SK-N-MC (cell line): Measurements from ENCODE around the gene ABTB2.

Source experiments
- EZH2 ChIP-seq: fragments of 200-600 bp; sonication (generic); IDR thresholded peaks from one replicate; pipeline ENCODE4 v1.6.1; 2017; ENCODE audit warnings: antibody characterized with exemption
- FOXP2 ChIP-seq: optimal IDR thresholded peaks from 2 replicates; pipeline ENCODE3; 2011; ENCODE audit warnings: mild to moderate bottlenecking, moderate library complexity; ENCODE audit not compliant: insufficient read depth; ENCODE audit errors: extremely low read length, control extremely low read depth
- POLR2AphosphoS5 ChIP-seq: IDR thresholded peaks from 2 replicates; pipeline ENCODE4 v1.6.1; 2012; ENCODE audit warnings: mild to moderate bottlenecking, low read depth, low read length, borderline replicate concordance

GRCh38 chr11:34136420-34136819, 221.4 kb downstream of the ABTB2 start:
- no peak for TF ChIP-seq EZH2
- no peak for TF ChIP-seq POLR2AphosphoS5
- TF ChIP-seq FOXP2, result no peak
